GM19328 (cell line): Measurements from ENCODE around the gene SASH1.

ENCODE experiments used
- ATAC-seq: cut with Tn5 transposase; IDR thresholded peaks from one replicate; pipeline ENCODE4 v1.9.1; 2021; ENCODE audit warnings: mild to moderate bottlenecking, moderate library complexity; ENCODE audit not compliant: unreplicated experiment

SASH1 gene

GRCh38 chr6:148342350-148343046 lies at the start of gene SASH1:
Gene SASH1, plus strand, starts transcription at chr6:148342838. Its CDS starts 230 bp downstream, at chr6:148343068.
- ATAC-seq = no peak

GRCh38 chr6:148293181-148293995 lies 49.2 kb upstream of the SASH1 start:
- no peak for ATAC-seq

- no peak for ATAC-seq
Observed at GRCh38 chr6:148294059-148294458, 48.6 kb upstream of the SASH1 start.

- ATAC-seq = no peak
Observed at GRCh38 chr6:148295261-148295887, 47.3 kb upstream of the SASH1 start.

- no peak for ATAC-seq
Observed at GRCh38 chr6:148296771-148297170, 45.9 kb upstream of the SASH1 start.

GRCh38 chr6:148298683-148299082 lies 44.0 kb upstream of the SASH1 start:
- ATAC-seq = no peak

- ATAC-seq = no peak
Observed at GRCh38 chr6:148303616-148304015, 39.0 kb upstream of the SASH1 start.

GRCh38 chr6:148304976-148305375 lies 37.7 kb upstream of the SASH1 start:
- no peak for ATAC-seq

- ATAC-seq = no peak
Observed at GRCh38 chr6:148306286-148306685, 36.4 kb upstream of the SASH1 start.

GRCh38 chr6:148307405-148307804 lies 35.2 kb upstream of the SASH1 start:
- no peak for ATAC-seq

- no peak for ATAC-seq
Observed at GRCh38 chr6:148309301-148309700, 33.3 kb upstream of the SASH1 start.

GRCh38 chr6:148311966-148312669 lies 30.5 kb upstream of the SASH1 start:
- no peak for ATAC-seq

GRCh38 chr6:148313488-148313887 lies 29.1 kb upstream of the SASH1 start:
- ATAC-seq = no peak

- ATAC-seq = no peak
Observed at GRCh38 chr6:148316308-148316707, 26.3 kb upstream of the SASH1 start.

GRCh38 chr6:148317051-148317450 lies 25.6 kb upstream of the SASH1 start:
- no peak for ATAC-seq

GRCh38 chr6:148317739-148318138 lies 24.9 kb upstream of the SASH1 start:
- ATAC-seq = no peak

GRCh38 chr6:148322704-148323103 lies 19.9 kb upstream of the SASH1 start:
- ATAC-seq = no peak

GRCh38 chr6:148323344-148323743 lies 19.3 kb upstream of the SASH1 start:
- no peak for ATAC-seq

- no peak for ATAC-seq
Observed at GRCh38 chr6:148324297-148324985, 18.2 kb upstream of the SASH1 start.

GRCh38 chr6:148325316-148326068 lies 17.1 kb upstream of the SASH1 start:
- ATAC-seq = no peak
